Activated CD8-positive, alpha-beta memory T cell treated with anti-CD3 and anti-CD28 coated beads for 36 hours (primary cell): ENCODE results near the gene NKAIN2. TPM values are rescaled to one million over a fixed set of nuclear protein-coding genes. Genes with fewer than 3 reads are reported as not detected.
"Not testable (repeated sequence)": the region's sequence is repeated elsewhere in the genome, so short reads cannot be mapped to it uniquely, and the experiment has no call there.

Experiments used
- CTCF ChIA-PET: fragments of 350-600 bp; sonication (Branson Sonifier 250); formaldehyde crosslinking; loops from one replicate; lab custom pipeline; 2021; ENCODE audit warnings: antibody characterized with exemption; lab: Charles Lee
- POLR2A ChIA-PET: fragments of 350-600 bp; sonication (Branson Sonifier 250); formaldehyde crosslinking; loops from one replicate; lab custom pipeline; 2021; ENCODE audit warnings: antibody characterized with exemption; lab: Charles Lee
- total RNA-seq, 2 experiments: library from RNA; stranded (reverse); gene quantifications; one replicate each; pipeline ENCODE4 v1.2.3, GENCODE V29; 2021

The NKAIN2 gene
- total RNA-seq, 2 experiments from 2014 or later = not detected

DNA sequence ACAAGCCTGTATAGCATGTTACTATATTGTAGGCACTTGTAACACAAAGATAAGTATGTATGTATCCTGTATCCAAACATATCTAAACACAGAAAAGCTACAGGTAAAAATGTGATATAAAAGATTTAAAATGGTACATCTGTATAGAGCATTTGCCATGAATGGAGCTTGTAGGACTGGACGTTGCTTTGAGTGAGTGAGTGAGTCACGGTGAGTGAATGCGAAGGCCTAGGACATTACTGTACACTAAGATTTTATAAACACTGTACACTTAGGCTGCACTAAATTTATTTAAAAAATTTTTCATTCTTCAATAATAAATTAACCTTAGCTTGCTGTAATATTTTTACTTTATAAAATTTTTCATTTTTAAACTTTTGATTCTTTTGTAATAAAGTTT lies 136.9 kb downstream of the NKAIN2 start:
- CTCF ChIA-PET = no interaction called here
- POLR2A ChIA-PET = no interaction called here

DNA sequence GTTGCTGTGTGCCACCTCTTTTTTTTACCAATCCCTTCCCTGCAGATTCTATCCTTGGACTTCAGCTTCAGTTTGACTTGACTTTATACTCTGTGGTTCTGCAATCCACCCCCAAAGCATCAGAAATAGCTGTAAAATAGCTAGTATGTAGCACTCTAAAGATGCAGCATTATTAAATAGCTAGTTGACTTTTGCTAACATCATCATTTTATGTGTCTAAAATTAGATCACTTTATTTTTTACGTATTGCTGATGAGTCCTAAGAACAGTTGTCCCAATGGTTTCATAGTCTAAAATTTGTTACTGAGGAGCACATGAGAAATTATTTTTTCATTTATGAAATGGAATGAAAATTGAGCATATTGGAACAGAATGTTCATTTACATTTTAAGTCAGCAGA lies 138.2 kb downstream of the NKAIN2 start:
- ChIA-PET CTCF (no interaction called here), POLR2A (no interaction called here)

GRCh38 chr6:123945386-123945785 lies 141.7 kb downstream of the NKAIN2 start:
- CTCF ChIA-PET = no interaction called here
- POLR2A ChIA-PET = no interaction called here

GRCh38 chr6:123953920-123954319 lies 150.3 kb downstream of the NKAIN2 start:
- ChIA-PET CTCF (no interaction called here), POLR2A (no interaction called here)

- CTCF ChIA-PET = no interaction called here
These were observed 153.0 kb downstream of the NKAIN2 start for GRCh38 chr6:123956492-123957139.

GRCh38 chr6:123962508-123962907 lies 158.8 kb downstream of the NKAIN2 start:
- CTCF ChIA-PET = no interaction called here
- POLR2A ChIA-PET = no interaction called here

More at GRCh38 chr6:123956492-123957139, 153.0 kb downstream of the NKAIN2 start:
- POLR2A ChIA-PET = no interaction called here

DNA sequence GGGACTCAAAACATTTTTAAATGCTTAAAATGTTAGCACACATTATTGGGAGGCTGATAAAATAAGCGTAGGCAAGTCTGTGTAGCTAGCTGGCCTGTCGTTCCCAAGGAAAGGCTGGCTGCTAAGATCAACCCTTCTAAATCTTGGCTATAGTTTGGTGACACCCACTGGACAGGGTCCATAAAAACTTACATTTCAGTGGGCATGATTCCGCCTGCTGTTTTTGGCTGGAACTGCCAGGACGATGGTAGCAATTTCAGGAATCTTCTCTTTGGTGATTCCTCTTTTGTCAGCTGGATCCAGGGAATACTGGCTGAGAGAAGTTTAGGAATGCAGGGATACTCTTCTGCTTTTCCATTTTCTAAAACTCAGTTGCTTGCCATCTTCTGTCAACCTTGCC lies 162.2 kb downstream of the NKAIN2 start:
- POLR2A ChIA-PET = no interaction called here
- CTCF ChIA-PET = no interaction called here

GRCh38 chr6:123966618-123967017 lies 163.0 kb downstream of the NKAIN2 start:
- POLR2A ChIA-PET = no interaction called here
- CTCF ChIA-PET = no interaction called here

DNA sequence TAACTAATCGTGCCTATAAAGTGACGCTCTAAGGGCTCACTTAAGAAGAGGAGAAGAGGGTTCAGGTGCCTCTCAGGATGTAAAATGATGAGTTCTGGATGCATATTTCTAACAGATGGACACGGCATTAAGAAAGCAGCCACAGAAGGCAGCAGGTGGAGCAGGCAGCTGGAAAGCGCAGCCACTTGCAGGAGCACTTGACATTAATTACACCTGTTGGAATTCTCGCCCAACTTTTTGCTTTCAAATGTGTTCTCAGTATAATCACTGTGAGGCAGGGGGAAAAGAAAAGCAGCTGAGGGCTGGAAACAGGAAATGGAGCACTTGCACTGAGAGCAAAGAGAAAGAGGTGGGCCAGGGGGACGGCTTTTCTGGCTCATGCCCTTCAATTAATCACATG lies 164.2 kb downstream of the NKAIN2 start:
- POLR2A ChIA-PET = no interaction called here
- CTCF ChIA-PET = no interaction called here

DNA sequence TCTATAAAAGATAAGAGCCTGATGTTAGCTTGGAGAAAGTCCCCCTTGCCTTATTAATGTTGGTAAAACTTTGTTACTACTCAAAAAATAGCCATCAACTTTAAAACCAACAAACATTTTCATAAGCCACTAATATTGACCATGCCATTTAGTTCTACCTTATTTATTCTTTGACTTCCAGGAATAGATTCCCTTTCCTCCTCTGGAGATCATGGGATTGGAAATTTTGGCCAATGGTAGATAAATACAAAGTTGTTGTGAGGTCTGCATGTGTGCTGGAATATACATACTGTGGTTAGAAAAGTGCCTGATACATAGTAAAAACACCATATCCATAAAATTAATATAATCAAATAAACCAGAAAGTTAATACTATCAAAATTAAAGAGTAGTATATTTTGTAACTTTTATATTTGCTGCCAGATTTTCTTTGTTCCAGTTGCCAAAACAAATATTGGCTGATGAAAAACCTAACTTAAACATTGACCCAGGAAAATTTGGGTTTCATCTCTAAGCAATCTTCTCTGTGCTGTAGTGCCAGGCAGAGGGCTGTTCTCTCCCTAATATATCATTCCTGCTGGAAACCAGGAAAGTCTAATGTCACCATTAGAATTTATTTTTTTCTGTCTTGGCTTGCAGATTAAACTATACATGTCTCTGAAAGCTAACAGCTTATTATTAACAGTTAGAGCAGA lies 169.1 kb downstream of the NKAIN2 start:
- CTCF ChIA-PET = no interaction called here
- POLR2A ChIA-PET = no interaction called here

- CTCF ChIA-PET = no interaction called here
- POLR2A ChIA-PET = no interaction called here
These were observed 176.6 kb downstream of the NKAIN2 start for GRCh38 chr6:123980311-123980710.

DNA sequence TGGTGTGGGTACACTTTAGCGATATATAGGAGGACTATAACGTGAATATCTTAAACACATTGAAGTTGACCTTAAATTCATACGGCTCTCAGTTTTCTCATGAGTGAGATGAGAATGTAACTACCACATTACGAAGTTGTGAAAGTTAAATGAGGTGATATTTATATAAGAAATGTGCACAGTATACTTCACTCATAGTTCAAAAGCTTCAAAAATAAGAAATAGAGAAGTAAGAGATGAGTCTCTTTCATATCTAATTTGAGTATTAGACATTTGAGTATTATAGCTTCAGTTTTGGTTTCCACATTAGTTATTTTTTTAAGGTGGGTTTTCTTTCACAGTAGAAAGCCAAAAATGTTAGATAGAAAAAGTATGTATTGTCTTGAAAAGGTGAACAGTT lies 183.3 kb downstream of the NKAIN2 start:
- CTCF ChIA-PET = no interaction called here
- POLR2A ChIA-PET = no interaction called here

DNA sequence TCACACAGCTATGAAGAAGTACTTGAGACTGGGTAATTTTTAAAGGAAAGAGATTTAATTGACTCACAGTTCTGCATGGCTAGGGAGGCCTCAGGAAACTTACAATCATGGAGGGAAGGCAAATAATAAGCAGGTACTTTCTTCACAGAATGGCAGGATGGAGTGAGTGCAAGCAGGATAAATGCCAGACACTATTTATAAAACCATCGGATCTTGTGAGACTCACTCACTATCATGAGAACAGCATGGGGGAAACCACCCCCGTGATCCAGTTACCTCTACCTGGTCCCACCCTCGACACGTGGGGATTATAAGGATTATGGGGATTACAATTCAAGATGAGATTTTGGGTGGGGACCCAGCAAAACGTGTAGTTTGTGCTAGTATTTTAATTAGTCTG lies 186.3 kb downstream of the NKAIN2 start:
- CTCF ChIA-PET, POLR2A ChIA-PET: not testable (repeated sequence)

DNA sequence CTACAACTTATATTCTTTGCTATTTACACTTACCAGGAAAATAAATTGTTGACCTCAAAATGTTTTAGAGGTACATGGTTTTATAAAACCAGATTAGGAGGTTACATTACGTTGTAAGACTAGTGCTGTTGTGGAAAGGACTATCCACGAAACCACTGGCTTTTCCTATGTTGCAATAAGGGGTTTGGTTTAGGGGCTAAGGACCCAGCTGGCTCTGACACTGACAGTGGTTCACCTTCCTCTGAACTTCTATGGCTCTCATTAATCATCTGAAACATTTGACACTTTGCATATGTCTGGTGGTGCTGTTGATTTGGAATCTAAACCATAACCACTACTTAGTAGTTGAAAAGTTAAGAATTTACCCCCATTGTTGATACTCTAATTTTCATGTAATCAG lies 186.7 kb downstream of the NKAIN2 start:
- ChIA-PET POLR2A (no interaction called here), CTCF (no interaction called here)

DNA sequence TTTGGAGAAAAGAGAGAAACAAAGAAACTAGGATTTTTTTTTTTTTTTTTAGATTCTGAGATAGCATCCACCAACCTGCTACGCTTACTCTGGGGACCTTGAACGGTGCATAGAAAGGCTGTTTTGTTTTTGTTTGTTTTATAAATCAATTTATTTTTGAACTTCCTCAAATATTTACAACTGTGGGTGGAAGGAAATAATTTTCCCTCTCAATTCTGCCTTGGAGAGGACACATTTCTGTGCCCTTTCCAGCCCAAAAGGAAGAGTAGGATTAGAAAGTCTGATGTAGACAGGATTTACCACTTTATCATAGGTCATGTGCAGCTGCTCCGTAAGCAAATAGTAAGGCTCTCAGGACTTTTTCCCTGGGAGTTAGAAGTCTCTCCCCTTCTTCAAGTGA lies 190.5 kb downstream of the NKAIN2 start:
- CTCF ChIA-PET = no interaction called here

GRCh38 chr6:123994891-123995635 lies 191.4 kb downstream of the NKAIN2 start:
- CTCF ChIA-PET = no interaction called here
- POLR2A ChIA-PET = no interaction called here

More for the DNA sequence above, 190.5 kb downstream of the NKAIN2 start:
- POLR2A ChIA-PET = no interaction called here

- ChIA-PET POLR2A (no interaction called here), CTCF (no interaction called here)
These were observed 193.6 kb downstream of the NKAIN2 start for GRCh38 chr6:123997223-123997622.

DNA sequence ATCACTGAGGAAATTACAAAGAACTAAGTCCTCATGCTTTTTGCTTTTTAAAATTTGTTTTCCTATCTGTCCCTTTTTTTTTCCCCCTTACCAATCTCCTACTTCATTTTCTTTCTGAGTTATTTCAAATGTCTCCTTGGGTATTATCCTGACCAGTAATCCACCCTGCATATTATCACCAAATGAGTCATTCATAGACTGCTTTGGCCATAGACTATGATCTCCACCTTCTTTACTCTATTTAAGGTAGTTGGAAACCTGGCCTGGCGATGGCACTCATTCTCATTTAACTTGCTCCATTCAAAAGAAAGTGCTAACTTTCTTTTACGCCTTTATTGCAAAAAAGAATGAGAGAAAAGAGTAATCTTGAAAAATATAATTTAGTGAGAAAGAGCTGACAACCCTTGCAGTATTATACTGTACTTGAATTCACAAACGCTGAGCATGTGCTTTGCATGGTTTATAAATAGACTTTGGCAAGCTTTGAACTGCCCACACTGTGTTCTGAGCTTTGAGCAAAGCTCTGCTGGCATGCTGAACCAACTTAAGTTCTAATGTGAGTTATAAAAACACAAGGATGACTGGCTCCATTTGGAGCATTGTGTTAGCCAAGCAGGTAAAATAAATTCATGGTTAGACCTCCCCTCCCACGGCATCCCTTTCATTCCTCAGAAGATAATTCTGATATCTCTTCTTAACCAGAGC lies 198.9 kb downstream of the NKAIN2 start:
- POLR2A ChIA-PET = no interaction called here

DNA sequence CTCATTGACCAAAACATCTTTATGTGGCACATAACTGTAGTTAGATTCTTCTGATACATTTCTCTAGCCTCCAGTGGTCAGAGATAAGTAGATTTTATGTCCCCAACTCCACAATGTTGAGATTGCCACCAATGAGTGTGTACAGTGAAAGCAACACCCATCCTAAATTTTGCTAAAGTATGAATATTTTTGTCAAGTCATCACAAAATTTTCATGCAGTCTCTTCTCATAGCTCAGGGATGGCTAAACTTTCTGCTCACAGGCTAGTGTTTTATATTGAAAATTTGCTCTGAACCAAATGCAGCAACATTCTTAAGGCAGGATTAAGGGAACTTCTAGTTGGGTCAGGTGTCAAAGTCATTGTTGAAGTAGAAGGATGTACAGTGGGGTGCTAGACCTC lies 203.6 kb downstream of the NKAIN2 start:
- ChIA-PET CTCF (no interaction called here), POLR2A (no interaction called here)

More for the DNA sequence above, 198.9 kb downstream of the NKAIN2 start:
- CTCF ChIA-PET = no interaction called here
